ENCODE data around the gene GPR101.
A peak's percentile ranks its signal among the peaks of the same experiment; 100 is the strongest.

DNA sequence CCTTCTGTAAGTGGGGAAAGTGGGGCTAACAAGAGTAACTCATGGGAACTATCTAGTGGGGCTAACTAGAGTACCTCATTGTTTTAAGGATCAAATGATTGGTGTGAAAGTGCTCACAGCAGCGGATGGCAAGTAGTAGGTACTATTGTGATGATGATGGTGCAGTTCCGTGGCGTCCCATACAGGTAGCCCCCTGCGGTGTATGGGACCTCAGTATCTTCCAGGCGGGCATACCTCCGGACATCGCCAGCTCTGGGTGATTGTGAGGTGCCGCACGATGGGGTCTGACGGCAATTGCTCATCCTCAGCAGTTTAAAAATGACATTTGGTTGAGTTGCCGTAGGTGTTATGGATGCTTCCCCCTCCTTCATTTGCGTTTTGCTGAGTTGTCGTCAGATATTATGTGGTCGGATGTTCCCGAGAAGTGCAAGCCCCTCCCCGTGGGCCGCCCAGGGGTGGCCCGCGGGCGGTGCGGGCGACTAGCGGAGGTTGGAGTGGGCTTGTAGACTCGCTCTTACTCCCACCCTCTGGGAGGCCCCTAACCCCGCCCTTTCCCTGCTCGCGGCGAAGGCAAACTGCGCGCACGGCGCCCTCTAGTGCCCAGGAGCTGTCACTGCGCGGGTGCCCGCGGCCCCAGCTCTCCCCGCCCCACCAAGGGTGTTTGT lies 18.3 kb upstream of the GPR101 start:
- TF ChIP-seq, protein P1, sequence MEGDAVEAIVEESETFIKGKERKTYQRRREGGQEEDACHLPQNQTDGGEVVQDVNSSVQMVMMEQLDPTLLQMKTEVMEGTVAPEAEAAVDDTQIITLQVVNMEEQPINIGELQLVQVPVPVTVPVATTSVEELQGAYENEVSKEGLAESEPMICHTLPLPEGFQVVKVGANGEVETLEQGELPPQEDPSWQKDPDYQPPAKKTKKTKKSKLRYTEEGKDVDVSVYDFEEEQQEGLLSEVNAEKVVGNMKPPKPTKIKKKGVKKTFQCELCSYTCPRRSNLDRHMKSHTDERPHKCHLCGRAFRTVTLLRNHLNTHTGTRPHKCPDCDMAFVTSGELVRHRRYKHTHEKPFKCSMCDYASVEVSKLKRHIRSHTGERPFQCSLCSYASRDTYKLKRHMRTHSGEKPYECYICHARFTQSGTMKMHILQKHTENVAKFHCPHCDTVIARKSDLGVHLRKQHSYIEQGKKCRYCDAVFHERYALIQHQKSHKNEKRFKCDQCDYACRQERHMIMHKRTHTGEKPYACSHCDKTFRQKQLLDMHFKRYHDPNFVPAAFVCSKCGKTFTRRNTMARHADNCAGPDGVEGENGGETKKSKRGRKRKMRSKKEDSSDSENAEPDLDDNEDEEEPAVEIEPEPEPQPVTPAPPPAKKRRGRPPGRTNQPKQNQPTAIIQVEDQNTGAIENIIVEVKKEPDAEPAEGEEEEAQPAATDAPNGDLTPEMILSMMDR (IDR thresholded peaks at IDR 0.05) = peak; percentile 24 to 78
- TF ChIP-seq EP300 (IDR thresholded peaks at IDR 0.05) = no peak
